ENCODE measurements around the gene TSACC.

TSACC gene

DNA sequence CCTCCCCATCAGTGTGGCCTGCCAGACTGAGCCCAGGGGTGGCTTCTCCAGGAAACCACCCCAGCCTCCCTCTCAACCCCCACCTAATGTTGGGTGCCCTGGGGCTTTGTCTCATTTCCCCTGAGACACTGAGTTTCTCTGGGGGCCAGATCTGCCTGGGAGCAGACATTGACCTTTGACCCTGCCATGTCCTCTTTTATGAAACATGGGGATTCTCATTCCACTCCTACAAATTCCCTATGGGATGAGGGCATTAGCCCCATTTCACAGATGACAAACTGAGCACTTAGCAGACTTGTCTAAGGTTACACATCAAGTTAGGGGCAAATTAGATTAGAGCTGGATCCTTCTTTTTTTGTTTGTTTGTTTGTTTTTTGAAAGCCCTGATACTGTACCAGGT lies 54.8 kb downstream of the TSACC start:
- no peak for DNase-seq (ENCODE audit: low read depth in 2 of 2)

DNA sequence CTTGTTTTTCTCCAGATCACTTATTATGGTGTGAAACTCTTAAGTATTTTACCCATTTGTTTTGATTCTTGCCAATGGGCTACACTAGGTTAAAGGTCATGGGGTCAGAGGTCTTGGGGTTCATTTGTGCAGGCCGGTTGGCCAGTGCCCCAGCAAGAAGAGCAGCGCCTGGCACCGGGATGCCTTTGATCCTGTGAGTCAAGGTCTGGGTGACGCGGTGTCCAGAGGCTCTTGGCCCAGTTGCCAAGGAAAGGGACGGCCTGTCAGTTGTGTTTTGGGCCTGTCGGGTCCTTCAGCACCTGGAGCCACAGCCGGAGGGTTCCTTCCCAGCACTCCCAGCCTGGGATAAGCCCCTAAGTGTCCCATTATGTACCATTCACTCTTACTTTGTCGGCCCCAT lies 55.8 kb downstream of the TSACC start:
- no peak for DNase-seq (ENCODE audit: low read depth in 2 of 2)

DNA sequence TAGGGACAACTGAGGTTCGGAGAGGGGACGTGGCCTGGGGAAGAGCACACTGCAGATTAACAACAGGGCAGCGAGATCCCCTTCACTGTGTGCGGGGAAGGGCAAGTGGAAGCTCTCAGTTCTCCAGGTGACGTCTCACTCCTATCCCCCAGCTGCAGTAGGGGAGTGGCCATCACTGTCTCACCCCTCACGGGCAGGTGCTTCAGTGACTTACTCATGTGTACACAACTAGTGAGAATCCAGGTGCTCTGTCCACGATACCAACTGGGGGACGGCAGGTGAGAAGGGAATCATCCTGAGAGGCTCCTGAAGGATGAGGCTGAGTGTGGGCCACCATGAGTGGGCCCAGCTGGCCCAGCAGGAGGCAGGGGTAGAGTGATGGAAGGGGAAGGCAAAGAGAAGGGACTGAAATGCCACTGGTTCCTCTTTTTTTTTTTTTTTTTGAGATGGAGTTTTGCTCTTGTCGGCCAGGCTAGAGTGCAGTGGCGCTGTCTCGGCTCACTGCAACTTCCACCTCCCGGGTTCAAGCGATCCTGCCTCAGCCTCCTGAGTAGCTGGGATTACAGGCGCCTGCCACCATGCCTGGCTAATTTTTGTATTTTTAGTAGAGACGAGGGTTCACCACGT lies 56.6 kb downstream of the TSACC start:
- no peak for DNase-seq (ENCODE audit: low read depth in 2 of 2)
